DND-41 (cell line): ENCODE data around the gene CCDC13.

ENCODE experiments used
- ATAC-seq: fragments of 200-7000 bp; cut with Tn5 transposase; 3 replicates; pipeline ENCODE4 v1.9.1; 2021; ENCODE audit warnings: low read depth; ENCODE audit not compliant: insufficient read depth
- DNase-seq: peaks from one replicate; pipeline ENCODE4 v3.0.0-alpha.2; 2020
- H2AFZ ChIP-seq: 2 replicates; pipeline ENCODE4 v1.6.0; 2012; ENCODE audit warnings: low read depth, low read length
- H3K27ac ChIP-seq: 2 replicates; pipeline ENCODE4 v1.5.1; 2012; ENCODE audit warnings: low read length, inconsistent platforms
- H3K27me3 ChIP-seq: fragments of 200-600 bp; sonication (generic); 2 replicates; pipeline ENCODE4 v1.6.0; 2012; ENCODE audit warnings: low read length, mild to moderate bottlenecking, inconsistent platforms; ENCODE audit not compliant: insufficient read depth, poor library complexity
- H3K36me3 ChIP-seq: 2 replicates; pipeline ENCODE4 v1.5.1; 2012; ENCODE audit warnings: low read length, inconsistent platforms; ENCODE audit not compliant: insufficient read depth
- H3K4me1 ChIP-seq: 2 replicates; pipeline ENCODE4 v1.5.1; 2012; ENCODE audit warnings: mild to moderate bottlenecking, low read length; ENCODE audit not compliant: insufficient read depth
- H3K4me2 ChIP-seq: 2 replicates; pipeline ENCODE4 v1.6.0; 2012; ENCODE audit warnings: mild to moderate bottlenecking, moderate library complexity, low read length, inconsistent platforms; ENCODE audit not compliant: insufficient read depth
- H3K4me3 ChIP-seq, 2 experiments: fragments of 200-600 bp in 1 of 2; shearing (Covaris generic) in 1 of 2; 2 replicates each; pipeline ENCODE4 v1.5.1; 2012 to 2016; ENCODE audit warnings: inconsistent platforms in 2 of 2, low read length in 2 of 2, mild to moderate bottlenecking in 2 of 2, low read depth in 1 of 2, moderate library complexity in 1 of 2
- H3K79me2 ChIP-seq: 2 replicates; pipeline ENCODE4 v1.6.0; 2012; ENCODE audit warnings: low read length, inconsistent platforms; ENCODE audit not compliant: insufficient read depth
- H3K9ac ChIP-seq: 2 replicates; pipeline ENCODE4 v1.6.0; 2012; ENCODE audit warnings: low read depth, mild to moderate bottlenecking, inconsistent platforms, low read length, moderate library complexity
- H3K9me3 ChIP-seq: 2 replicates; pipeline ENCODE4 v1.5.1; 2012; ENCODE audit warnings: low read length, moderate library complexity, mild to moderate bottlenecking, inconsistent platforms; ENCODE audit not compliant: insufficient read depth, severe bottlenecking
- H4K20me1 ChIP-seq: 2 replicates; pipeline ENCODE4 v1.6.0; 2012; ENCODE audit warnings: low read length; ENCODE audit not compliant: insufficient read depth
- CTCF ChIP-seq: IDR thresholded peaks from 2 replicates; pipeline ENCODE4 v1.5.1; 2012; ENCODE audit warnings: borderline replicate concordance, low read length, moderate library complexity, mild to moderate bottlenecking; ENCODE audit not compliant: poor library complexity, severe bottlenecking; ENCODE audit errors: extremely low read depth
- EZH2 ChIP-seq: IDR thresholded peaks from 3 replicates; pipeline ENCODE4 v1.6.1; 2012; ENCODE audit warnings: borderline replicate concordance, low read depth, mild to moderate bottlenecking, moderate library complexity, low read length, inconsistent platforms; ENCODE audit not compliant: severe bottlenecking

CCDC13 gene

GRCh38 chr3:42743204-42743995, 29.7 kb downstream of the CCDC13 start:
- no peak overlapping the region for H3K9ac ChIP-seq
- no peaks in the 10 kb centered on the region for H4K20me1 ChIP-seq
- H3K79me2 ChIP-seq, result no peaks in the 10 kb centered on the region
- no peak overlapping the region for H3K4me2 ChIP-seq
- H3K4me3 ChIP-seq, result no peak overlapping the region
- H3K36me3 ChIP-seq, result no peaks in the 10 kb centered on the region
- no peak overlapping the region for H2AFZ ChIP-seq
- no peak for ATAC-seq
- H3K27ac ChIP-seq, result no peak overlapping the region
- TF ChIP-seq CTCF (no peak), EZH2 (no peak)
- DNase-seq, result no peak
- no peaks in the 10 kb centered on the region for H3K27me3 ChIP-seq
- no peaks in the 10 kb centered on the region for H3K4me1 ChIP-seq
- H3K9me3 ChIP-seq, result no peaks in the 10 kb centered on the region

- no peak for TF ChIP-seq EZH2
- TF ChIP-seq CTCF, result no peak
Observed at GRCh38 chr3:42742688-42743087, 30.4 kb downstream of the CCDC13 start.

GRCh38 chr3:42742259-42742658, 30.8 kb downstream of the CCDC13 start:
- H2AFZ ChIP-seq, result no peak overlapping the region
- H3K4me3 ChIP-seq, result no peak overlapping the region
- no peaks in the 10 kb centered on the region for H3K9me3 ChIP-seq
- no peaks in the 10 kb centered on the region for H3K79me2 ChIP-seq
- H4K20me1 ChIP-seq, result no peaks in the 10 kb centered on the region
- TF ChIP-seq EZH2 (no peak), CTCF (no peak)
- H3K36me3 ChIP-seq, result no peaks in the 10 kb centered on the region
- DNase-seq (no peak), ATAC-seq (no peak)
- no peak overlapping the region for H3K9ac ChIP-seq
- no peak overlapping the region for H3K4me2 ChIP-seq
- no peak overlapping the region for H3K27ac ChIP-seq
- no peaks in the 10 kb centered on the region for H3K4me1 ChIP-seq
- H3K27me3 ChIP-seq, result no peaks in the 10 kb centered on the region

More at GRCh38 chr3:42742688-42743087, 30.4 kb downstream of the CCDC13 start:
- no peaks in the 10 kb centered on the region for H3K27me3 ChIP-seq
- no peaks in the 10 kb centered on the region for H3K4me1 ChIP-seq
- no peaks in the 10 kb centered on the region for H3K36me3 ChIP-seq
- H3K9ac ChIP-seq, result no peak overlapping the region
- no peak overlapping the region for H2AFZ ChIP-seq
- ATAC-seq (no peak), DNase-seq (no peak)
- H3K9me3 ChIP-seq, result no peaks in the 10 kb centered on the region
- H3K79me2 ChIP-seq, result no peaks in the 10 kb centered on the region
- H3K27ac ChIP-seq, result no peak overlapping the region
- H3K4me3 ChIP-seq, result no peak overlapping the region
- H3K4me2 ChIP-seq, result no peak overlapping the region
- H4K20me1 ChIP-seq, result no peaks in the 10 kb centered on the region
